Stimulated activated CD8-positive, alpha-beta memory T cell treated with anti-CD3 and anti-CD28 coated beads, Interleukin-4, amount 100 ng/mL, for 4 hours (primary cell): ENCODE data around the gene KCNK6.
"Not testable (repeated sequence)": the region's sequence is repeated elsewhere in the genome, so short reads cannot be mapped to it uniquely, and the experiment has no call there.

Experiments
- DNase-seq, 2 donors: peaks; one replicate each; pipeline ENCODE4 v3.0.0-alpha.2; 2020; ENCODE audit warnings: low read depth in 2 of 2, low spot score in 1 of 2

Gene KCNK6

GRCh38 chr19:38360839-38361631 lies 41.4 kb downstream of the KCNK6 start:
- DNase-seq, result no peak

- peak in 1 of 2 donors; percentile 31 for DNase-seq
Measured at GRCh38 chr19:38361633-38362075, 42.0 kb downstream of the KCNK6 start.

- DNase-seq, result peak; percentile 35 to 43
Measured at GRCh38 chr19:38362076-38362945, 42.7 kb downstream of the KCNK6 start.

- DNase-seq, result not testable (repeated sequence)
Measured at GRCh38 chr19:38362946-38363688, 43.5 kb downstream of the KCNK6 start.

- DNase-seq, result no peak
Measured at GRCh38 chr19:38367041-38367440, 47.4 kb downstream of the KCNK6 start.

- no peak for DNase-seq
Measured at GRCh38 chr19:38369584-38369983, 49.9 kb downstream of the KCNK6 start.

- DNase-seq, result no peak
Measured at GRCh38 chr19:38370299-38370698, 50.7 kb downstream of the KCNK6 start.

GRCh38 chr19:38371081-38371480 lies 51.4 kb downstream of the KCNK6 start:
- no peak for DNase-seq

GRCh38 chr19:38373907-38374331 lies 54.3 kb downstream of the KCNK6 start:
- DNase-seq, result no peak

GRCh38 chr19:38374332-38375097 lies 54.9 kb downstream of the KCNK6 start, which contains the start of gene PSMD8:
Gene PSMD8 (plus strand): TSS chr19:38374571. CDS start chr19:38374602, 31 bp downstream.
- DNase-seq, result peak; percentile 95 to 97

GRCh38 chr19:38375098-38375493 lies 55.5 kb downstream of the KCNK6 start:
- DNase-seq, result no peak

GRCh38 chr19:38375748-38376147 lies 56.1 kb downstream of the KCNK6 start:
- DNase-seq, result no peak

- DNase-seq, result no peak
Measured at GRCh38 chr19:38376576-38376975, 56.9 kb downstream of the KCNK6 start.

GRCh38 chr19:38377052-38377451 lies 57.4 kb downstream of the KCNK6 start:
- no peak for DNase-seq

GRCh38 chr19:38378866-38379265 lies 59.2 kb downstream of the KCNK6 start:
- DNase-seq, result no peak

GRCh38 chr19:38381138-38381537 lies 61.5 kb downstream of the KCNK6 start:
- no peak for DNase-seq
